HG02798 (cell line): ENCODE data around the gene LRBA.
"Not testable (repeated sequence)": the region's sequence is repeated elsewhere in the genome, so short reads cannot be mapped to it uniquely, and the experiment has no call there.

Experiments
- ATAC-seq: cut with Tn5 transposase; IDR thresholded peaks from one replicate; pipeline ENCODE4 v1.9.1; 2021; ENCODE audit warnings: mild to moderate bottlenecking; ENCODE audit not compliant: unreplicated experiment, poor library complexity

LRBA gene

DNA sequence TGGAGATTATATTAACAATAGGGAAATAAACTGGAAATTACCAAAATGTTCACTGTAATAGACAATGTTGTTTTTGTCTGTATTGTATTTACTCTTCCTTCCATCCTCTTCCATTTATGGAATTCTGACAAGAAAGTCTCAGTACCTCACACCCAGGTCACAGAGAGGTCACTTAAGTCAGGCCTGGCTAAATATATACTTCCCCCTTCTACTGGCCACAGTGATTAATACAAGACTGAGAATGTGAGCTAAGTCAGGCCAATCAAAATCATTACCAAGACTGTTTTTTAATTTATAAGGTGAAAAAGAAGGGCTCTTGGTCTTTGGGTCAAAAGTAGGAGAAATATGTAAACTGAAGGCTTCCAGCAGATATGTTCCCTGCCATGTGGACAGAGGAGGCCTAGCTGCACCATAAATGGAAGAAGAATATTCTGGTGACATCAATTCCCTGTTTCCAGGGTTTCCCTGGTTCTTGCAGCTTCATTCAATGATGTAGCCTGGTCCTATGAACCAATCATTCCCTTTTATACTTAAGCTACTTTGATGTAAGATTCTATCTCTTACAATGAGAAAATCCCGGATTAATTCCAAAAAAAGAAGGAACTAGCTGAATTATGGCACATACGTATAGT lies 64.3 kb downstream of the LRBA start:
- ATAC-seq = peak; percentile 78

DNA sequence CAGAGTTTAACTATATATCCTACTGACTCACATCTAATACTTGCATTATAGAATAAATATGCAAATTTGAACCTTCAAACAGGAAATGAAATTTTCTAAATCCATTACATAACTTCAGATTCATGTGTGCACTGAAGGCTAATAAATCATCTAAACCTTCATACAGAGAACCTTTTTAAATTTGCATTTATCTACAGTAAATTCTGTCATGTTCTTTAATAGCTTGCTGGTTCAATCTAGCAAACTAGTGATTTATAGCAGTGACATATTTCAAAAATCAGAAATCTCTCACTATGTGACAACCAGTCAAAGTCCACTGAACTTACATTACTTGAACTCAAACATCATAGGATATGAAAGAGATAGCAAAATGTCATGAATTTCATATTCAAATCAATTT lies 65.1 kb downstream of the LRBA start:
- no peak for ATAC-seq

DNA sequence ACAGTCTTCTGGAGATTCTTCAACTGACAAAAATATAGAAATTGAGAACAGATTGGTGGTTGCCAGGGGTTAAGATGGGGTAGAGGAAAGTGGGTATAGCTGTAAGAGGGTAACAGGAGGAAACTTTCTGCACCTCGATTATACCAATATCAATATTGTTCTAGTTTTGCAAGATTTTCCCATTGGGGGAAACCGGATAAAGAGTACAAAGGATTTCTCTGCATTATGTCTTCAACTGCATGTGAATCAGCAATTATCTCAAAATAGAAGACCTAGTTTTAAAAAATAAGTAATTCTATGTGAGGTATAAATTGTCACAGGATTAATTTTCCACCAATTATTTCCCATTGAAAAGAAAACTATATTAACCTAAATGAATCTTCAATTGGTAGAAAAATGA lies 65.7 kb downstream of the LRBA start:
- no peak for ATAC-seq

DNA sequence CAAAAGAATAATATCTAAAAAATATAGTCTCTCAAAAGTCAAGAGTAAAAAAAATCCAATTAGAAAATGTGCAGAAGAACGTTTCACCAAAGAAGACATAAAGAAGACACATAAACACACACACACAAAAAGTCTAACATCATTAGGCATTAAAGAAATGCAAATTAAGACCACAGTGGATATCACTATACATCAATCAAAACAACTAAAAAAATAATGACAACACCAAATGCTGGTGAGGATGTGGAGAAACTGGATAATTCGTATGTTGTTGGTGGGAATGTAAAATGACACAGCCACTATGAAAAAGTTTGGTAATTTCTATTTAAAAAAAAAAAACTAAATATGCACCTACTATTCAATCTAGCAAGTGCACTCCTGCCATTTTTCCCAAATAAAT lies 66.4 kb downstream of the LRBA start:
- no peak for ATAC-seq

DNA sequence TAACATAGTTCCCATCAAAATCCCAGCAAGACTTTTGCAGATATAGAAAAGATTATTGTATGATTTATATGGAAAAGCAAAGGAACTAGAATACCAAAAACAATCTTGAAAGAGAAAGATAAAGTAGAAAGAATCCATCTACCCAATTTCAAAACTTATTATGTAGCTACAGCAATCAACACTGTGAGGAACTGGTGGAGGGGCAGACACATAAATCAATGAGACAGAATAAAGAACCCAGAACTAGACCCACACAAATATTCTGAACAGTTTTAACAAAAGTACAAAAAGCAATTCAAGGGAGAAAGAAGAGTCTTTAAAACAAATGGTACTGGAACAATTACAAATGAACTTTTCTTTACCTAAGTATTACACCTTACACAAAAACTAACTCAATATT lies 67.0 kb downstream of the LRBA start:
- ATAC-seq = no peak

DNA sequence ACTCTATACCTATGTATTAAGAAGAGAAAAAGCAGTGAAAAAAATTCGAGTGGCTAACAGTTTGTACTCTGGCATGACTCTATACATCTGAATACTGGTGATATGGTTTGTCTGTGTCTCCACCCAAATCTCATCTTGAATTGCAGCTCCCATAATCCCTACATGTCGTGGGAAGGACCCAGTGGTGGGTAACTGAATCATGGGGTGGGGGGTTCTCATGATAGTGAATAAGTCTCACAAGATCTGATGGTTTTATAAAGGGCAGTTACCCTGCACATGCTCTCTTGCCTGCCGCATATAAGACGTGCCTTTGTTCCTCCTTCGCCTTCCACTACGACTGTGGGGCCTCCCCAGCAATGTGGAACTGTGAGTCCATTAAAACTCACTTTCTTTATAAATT lies 70.4 kb downstream of the LRBA start:
- no peak for ATAC-seq

DNA sequence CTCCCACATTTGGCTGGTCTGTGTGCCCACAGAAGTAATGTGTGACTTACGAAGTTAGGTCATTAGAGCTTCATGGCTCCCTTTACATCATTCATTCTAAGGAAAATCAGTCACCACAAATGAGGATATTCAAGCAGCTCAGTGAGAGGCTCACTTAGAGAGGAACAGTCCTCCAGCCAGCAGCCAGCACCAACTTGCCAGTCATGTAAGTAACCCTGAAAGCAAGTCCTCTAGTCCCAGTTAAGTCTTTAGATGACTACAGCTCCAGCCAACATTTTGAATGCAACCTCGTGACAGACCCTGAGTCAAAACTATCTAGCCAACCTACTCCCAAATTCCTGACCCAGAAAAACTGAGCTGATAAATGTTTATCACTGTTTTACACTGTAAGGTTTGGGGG lies 71.3 kb downstream of the LRBA start:
- no peak for ATAC-seq

DNA sequence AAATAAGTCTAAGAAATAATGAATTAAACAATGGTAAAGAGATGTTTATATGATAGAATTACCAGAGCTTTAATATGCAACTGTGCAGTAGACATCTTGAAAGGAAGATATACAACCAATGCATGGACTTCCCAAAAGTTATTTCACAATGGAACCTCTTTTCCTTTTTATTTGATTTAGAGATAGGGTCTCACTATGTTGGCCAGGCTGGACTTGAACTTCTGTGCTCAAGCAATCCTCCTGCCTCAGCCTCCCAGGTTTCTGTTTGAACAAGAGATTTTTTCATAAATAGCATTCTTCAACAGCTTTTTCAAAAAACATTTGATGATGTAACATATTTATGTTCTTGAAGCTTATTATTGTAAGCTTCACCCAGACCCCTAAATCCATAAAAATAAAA lies 72.0 kb downstream of the LRBA start:
- no peak for ATAC-seq

DNA sequence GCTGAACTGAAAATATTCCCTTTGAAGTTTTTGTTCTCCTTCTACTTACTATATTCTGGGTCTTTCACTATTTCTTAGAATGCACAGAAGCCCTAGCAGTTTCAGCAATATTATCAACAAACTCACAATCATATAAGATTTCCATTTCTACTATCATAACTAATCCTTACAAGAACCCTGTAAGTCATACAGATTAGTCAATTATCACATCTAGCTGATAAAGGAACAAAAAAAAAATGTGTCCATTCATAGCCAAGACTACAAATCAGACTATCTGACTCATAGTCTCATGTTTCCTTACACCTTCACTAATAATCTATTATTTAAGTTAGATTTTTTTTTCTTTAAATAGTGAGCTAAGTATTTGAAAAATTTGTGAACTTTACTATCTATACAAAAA lies 72.5 kb downstream of the LRBA start:
- ATAC-seq = no peak

DNA sequence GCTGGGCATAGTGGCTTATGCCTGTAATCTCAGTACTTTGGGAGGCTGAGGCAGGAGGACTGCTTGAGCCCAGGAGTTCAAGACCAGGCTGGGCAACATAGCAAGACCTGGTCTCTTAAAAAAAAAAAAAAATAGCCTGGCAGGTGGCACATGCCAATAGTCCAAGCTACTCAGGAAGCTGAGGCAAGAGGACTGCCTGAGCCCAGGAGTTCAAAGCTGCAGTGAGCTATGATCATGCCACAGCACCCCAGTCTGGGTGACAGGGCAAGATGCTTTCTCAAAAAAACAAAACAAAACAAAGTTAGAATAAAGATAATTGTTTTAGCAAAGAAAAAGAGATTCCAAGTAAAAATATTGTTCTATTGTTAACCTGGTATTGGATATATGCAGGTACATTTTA lies 75.0 kb downstream of the LRBA start:
- ATAC-seq = no peak

DNA sequence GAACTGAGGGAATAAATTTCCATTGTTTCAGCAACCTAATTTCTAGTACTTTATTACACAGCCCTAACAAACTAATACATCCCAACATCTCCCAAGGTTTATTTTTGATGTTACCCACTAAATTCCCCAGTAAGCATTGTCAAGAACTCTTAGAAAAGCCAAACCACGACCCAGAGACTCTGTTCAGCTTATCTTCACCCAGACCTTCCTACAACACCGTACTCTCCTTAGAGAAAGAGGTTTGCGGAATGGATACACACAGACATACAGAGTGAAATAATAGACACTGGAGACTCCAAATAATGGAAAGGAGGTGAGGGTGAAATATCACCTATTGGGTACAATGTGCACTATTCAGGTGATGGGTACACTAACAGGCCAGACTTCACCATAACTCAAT lies 75.6 kb downstream of the LRBA start:
- ATAC-seq = no peak

DNA sequence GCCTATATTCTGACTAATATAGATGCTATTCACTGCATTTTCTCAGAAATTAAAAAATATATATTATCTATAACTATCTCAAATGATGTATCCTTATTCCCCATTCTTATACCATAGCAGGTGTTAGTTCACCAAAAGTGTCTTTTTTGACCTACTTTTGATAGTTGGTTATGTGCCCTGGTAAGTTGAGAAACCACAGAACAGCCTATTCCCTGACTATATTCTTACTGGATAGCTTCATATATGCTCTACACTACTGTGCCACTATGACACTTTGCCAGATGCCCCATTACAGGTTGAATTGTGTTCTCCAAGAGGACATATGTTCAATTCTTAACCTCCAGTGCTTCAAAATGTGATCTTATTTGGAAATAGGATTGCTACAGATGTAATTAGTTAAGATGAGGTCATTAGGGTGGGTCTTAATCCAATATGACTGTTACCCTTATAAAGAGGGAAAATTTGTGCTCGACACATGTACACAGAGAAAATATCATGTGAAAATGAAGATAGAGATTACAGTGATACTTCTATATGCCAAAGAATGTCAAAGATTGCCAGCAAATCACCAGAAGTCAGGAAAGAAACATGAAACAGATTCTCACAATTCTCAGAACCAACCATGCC lies 76.1 kb downstream of the LRBA start:
- no peak for ATAC-seq

DNA sequence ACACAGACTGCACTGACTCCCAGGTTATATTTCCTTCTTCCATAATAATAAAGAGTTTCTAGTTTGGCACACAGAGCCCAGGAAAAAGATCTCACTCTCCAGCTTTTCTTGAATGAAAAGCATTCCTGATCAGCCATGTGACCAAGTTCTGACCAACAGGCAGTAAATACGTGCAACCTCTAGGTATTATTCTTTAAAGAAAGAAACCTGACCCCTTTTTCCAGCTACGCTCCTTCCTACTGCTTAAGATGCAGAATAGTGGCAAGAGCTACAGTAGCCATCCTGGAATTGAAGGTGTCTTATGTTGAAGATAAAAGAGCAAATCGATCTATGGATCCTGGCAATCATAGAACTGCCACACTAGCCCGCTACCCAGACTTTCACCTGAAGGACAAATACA lies 76.7 kb downstream of the LRBA start:
- no peak for ATAC-seq

DNA sequence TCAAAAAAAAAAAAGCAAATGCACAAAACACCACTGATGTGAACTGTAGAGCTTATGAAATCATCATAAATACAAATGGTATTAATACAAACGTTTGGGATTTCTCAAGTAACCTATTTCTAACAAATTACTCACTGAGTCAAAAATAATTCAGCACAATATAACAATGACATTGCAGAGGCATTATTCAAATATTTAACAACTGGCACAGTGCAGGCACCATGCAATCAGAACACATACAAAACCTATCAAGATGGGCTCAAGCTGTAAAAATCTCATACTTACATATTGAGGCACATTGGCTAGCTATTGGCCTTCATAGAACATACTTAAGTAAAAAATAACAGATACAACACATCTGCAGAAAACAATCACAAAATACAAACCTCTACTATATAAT lies 81.1 kb downstream of the LRBA start:
- ATAC-seq = no peak

DNA sequence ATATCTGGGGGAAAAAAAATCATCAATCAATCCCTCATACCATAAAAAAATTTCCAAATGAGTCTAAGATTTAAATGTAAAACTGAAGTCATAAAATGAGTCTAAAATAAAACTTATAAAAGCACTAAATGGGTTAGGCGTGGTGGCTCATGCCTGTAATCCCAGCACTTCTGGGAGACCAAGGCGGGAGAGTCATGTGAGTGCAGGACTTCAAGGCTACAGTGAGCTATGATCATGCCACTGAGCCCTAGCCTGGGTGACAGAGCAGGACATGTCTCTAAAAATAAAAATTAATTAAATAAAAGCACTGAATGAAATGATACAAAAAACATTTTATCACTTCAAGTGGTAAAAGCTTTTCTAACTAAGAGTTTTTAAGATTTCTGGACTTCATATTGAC lies 83.3 kb downstream of the LRBA start:
- ATAC-seq = no peak

DNA sequence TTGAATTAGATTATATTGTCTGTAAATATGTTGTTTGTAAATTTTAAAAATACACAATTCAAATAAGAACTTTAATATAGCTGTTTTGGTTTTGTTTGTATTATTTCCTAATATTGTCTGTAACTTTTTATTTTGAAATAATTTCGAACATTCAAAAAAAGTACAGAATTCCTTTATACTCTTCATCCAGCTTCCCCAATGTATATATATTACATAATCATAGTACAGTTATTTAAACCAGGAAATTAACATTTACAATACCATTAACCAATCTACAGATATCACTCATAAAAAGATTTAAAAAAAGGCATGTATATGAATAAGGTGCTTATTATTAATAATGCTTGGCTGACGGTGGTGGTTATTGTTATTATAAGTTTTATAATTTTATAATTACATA lies 84.1 kb downstream of the LRBA start:
- no peak for ATAC-seq

DNA sequence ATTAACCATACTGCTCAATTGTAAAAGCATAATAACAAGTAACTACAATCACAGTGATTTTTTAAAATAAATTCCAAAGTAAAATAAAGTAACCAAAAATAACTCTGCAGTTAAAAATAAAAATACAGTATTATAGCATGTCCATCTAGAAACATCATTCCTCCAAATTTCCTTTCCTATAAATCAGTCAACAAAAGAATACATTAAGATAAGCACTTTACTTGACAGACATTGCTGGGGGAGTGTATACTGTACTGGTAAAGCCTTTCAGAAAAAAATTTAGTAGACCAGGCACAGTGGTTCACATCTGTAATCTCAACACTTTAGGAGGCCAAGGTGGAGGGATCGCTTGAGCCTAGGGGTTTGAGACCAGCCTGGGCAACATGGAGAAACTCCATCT lies 91.1 kb downstream of the LRBA start:
- no peak for ATAC-seq

DNA sequence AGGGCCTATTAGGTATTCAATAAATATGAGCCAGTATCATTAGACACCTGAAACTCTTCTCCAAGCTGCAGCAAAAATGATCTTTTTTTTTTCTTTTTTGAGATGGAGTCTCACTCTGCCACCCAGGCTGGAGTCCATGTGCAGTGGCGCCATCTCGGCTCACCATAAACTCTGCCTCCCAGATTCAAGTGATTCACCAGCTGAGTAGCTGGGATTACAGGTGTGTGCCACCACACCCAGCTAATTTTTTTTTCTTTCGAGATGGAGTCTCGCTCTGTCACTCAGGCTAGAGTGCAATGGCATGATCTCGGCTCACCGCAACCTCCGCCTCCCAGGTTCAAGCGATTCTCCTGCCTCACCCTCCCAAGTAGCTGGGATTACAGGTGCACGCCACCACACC lies 93.6 kb downstream of the LRBA start:
- not testable (repeated sequence) for ATAC-seq

DNA sequence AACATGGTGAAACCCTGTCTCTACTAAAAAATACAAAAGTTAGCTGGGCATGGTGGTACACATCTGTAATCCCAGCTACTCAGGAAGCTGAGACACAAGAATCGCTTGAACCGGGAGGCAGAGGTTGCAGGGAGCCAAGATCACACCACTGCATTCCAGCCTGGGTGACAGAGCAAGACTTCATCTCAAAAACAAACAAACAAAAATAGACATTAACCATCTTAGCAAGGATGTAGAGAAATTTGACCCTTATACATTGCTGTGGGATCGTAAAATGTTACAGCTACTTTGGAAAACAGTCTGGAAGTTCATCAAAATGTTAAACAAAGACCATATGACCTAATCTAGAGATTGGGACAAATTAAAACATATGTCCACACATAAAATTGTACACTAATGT lies 96.5 kb downstream of the LRBA start:
- ATAC-seq = not testable (repeated sequence)

DNA sequence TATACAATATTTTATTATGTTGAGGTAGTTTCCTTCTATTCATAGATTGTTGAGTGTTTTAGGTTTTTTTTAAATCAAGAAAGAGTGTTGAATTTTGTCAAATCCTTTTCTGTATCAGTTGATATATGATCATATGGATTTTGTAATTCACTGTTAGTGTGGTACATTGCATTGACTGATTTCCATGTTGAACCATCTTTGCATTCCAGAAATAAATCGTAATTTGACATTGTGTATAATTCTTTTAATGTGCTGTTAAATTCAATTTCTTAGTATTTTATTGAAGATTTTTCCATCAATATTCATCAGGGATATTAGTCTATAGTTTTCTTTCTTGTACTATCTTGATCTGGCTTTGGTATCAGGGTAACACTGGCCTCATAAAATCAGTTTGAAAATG lies 103.8 kb downstream of the LRBA start:
- no peak for ATAC-seq

DNA sequence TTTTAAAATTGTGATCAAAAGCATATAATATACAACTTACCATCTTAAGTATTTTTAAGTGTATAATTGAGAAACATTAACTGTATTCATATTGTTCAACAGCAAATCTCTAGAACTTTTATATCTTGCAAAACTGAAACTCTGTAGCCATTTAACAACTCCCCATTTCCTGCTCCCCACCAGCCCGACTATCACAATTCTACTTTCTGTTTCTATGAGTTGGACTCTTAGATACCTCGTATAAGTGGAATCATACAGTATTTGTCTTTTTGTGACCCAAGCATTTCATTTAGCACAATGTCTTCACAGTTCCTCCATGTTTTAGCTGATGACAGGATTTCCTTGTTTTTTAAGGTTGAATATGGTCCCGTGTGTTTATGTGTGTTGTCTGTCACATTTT lies 106.0 kb downstream of the LRBA start:
- no peak for ATAC-seq

DNA sequence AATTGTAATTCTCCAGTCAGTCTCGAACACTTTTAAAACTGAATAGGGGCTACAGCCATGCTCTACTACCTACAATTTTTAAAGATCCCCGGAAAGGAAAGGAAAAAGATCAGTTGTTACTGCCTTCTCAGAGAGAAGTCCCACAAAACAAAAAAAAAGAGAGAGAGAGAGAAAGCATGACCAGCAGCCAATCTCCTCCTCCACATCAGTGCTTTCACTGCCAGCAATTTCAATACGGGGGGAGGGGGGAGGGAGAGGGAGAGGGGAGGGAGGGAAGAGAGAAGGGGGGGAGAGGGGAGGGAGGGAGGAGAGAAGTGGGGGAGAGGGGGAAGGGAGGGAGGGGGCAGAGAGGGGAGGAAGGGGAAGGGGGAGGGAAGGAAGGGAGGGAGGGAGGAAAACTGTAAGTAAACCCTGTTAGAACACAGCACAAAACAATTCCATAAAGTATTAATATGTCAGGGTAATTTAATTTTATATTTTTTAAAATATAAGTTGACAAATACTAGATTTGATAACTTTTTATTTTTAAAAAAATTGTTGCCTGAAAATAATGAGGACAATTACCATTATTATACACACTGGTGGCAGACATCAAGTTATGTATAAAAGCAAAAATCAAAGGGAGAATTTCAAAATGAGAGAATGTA lies 108.0 kb downstream of the LRBA start:
- ATAC-seq = no peak
